H1 (cell line): ENCODE data around the gene NAPG. TPM values are rescaled to one million over a fixed set of nuclear protein-coding genes. Genes with fewer than 3 reads are reported as not detected.

Experiments
- CTCF ChIA-PET: fragments of 300-600 bp; sonication (Branson Sonifier 250); formaldehyde crosslinking; loops from one replicate; lab custom pipeline; 2021; ENCODE audit not compliant: partially characterized antibody; lab: Charles Lee
- POLR2A ChIA-PET: fragments of 300-600 bp; sonication (Branson Sonifier 250); formaldehyde crosslinking; loops from one replicate; lab custom pipeline; 2021; ENCODE audit warnings: inconsistent platforms; ENCODE audit not compliant: partially characterized antibody; lab: Charles Lee
- DNase-seq, 2 experiments: peaks; one replicate each; pipeline versions ENCODE4 v3.0.0 to v3.0.0-alpha.2; 2010 to 2022; ENCODE audit warnings: low spot score in 2 of 2, low read depth in 1 of 2, mixed read lengths in 1 of 2
- FAIRE-seq: peaks from 2 replicates; lab custom pipeline; 2011; peaks lifted over from hg19 to GRCh38; lab: Jason Lieb, UNC
- H2AFZ ChIP-seq: 2 replicates; pipeline ENCODE4 v1.8.1; 2012; ENCODE audit warnings: low read length, inconsistent platforms
- H2AK5ac ChIP-seq: 2 replicates; pipeline ENCODE4 v1.6.1; 2013; ENCODE audit warnings: low read depth, low read length
- H2BK120ac ChIP-seq: replicated peaks from 2 replicates; pipeline ENCODE3; 2013; ENCODE audit warnings: low read depth, low read length, inconsistent platforms
- H2BK12ac ChIP-seq: 2 replicates; pipeline ENCODE4 v1.6.1; 2013; ENCODE audit warnings: low read depth, low read length
- H2BK15ac ChIP-seq: 2 replicates; pipeline ENCODE4 v1.6.1; 2013; ENCODE audit warnings: low read length
- H2BK20ac ChIP-seq: 2 replicates; pipeline ENCODE4 v1.6.1; 2013; ENCODE audit warnings: low read length
- H2BK5ac ChIP-seq: 2 replicates; pipeline ENCODE4 v1.6.1; 2013; ENCODE audit warnings: low read depth, low read length
- H3K14ac ChIP-seq: 2 replicates; pipeline ENCODE4 v1.6.1; 2013; ENCODE audit warnings: inconsistent platforms; ENCODE audit not compliant: insufficient read length
- H3K18ac ChIP-seq: 2 replicates; pipeline ENCODE4 v1.6.1; 2013; ENCODE audit warnings: low read length; ENCODE audit errors: extremely low read depth
- H3K23ac ChIP-seq: 2 replicates; pipeline ENCODE4 v1.6.1; 2013; ENCODE audit warnings: inconsistent platforms; ENCODE audit not compliant: insufficient read length
- H3K23me2 ChIP-seq: 2 replicates; pipeline ENCODE4 v1.6.1; 2013; ENCODE audit warnings: low read depth, low read length
- H3K27ac ChIP-seq: 2 replicates; pipeline ENCODE4 v1.6.1; 2011; ENCODE audit warnings: low read depth, low read length, inconsistent platforms
- H3K27me3 ChIP-seq, 4 experiments: replicated peaks in 1 of 4; 1 replicate in 1 of 4; 2 replicates in 3 of 4; pipeline versions ENCODE4 v1.6.1 to v1.8.1; 2011 to 2013; ENCODE audit warnings: low read length in 3 of 4, mild to moderate bottlenecking in 3 of 4, inconsistent platforms in 2 of 4, mixed read lengths in 2 of 4, moderate library complexity in 1 of 4; ENCODE audit not compliant: control insufficient read depth in 3 of 4, insufficient read depth in 3 of 4; ENCODE audit errors: extremely low read depth in 1 of 4
- H3K36me3 ChIP-seq, 4 experiments: 2 replicates each; pipeline versions ENCODE4 v1.6.1 to v1.8.1; 2011 to 2013; ENCODE audit warnings: mild to moderate bottlenecking in 4 of 4, low read length in 3 of 4, moderate library complexity in 2 of 4, control low read depth in 1 of 4, inconsistent platforms in 1 of 4; ENCODE audit not compliant: insufficient read depth in 4 of 4, control insufficient read depth in 2 of 4
- H3K4ac ChIP-seq: replicated peaks from 2 replicates; pipeline ENCODE3; 2013; ENCODE audit warnings: low read length, low read depth, mixed read lengths, inconsistent platforms; ENCODE audit not compliant: insufficient read length
- H3K4me1 ChIP-seq, 4 experiments: replicated peaks in 1 of 4; 1 replicate in 1 of 4; 2 replicates in 3 of 4; pipeline versions ENCODE4 v1.6.1 to v1.8.1; 2011 to 2013; ENCODE audit warnings: low read length in 3 of 4, inconsistent platforms in 2 of 4, mixed read lengths in 1 of 4; ENCODE audit not compliant: insufficient read depth in 4 of 4, control insufficient read depth in 3 of 4
- H3K4me2 ChIP-seq, 2 experiments: 2 replicates each; pipeline versions ENCODE4 v1.6.1 to v1.8.1; 2011 to 2013; ENCODE audit warnings: low read depth in 2 of 2, low read length in 2 of 2, control low read depth in 1 of 2, inconsistent platforms in 1 of 2, mild to moderate bottlenecking in 1 of 2; ENCODE audit not compliant: insufficient read depth in 1 of 2
- H3K4me3 ChIP-seq, 4 experiments: fragments of 200-600, 300-600 bp in 1 of 4; sonication (generic), shearing (Covaris generic), sonication (Bioruptor Twin) in 1 of 4; 2 replicates each; pipeline versions ENCODE4 v1.5.1 to v1.8.1; 2011 to 2016; ENCODE audit warnings: low read length in 4 of 4, low read depth in 3 of 4, control low read depth in 2 of 4, inconsistent platforms in 2 of 4, mild to moderate bottlenecking in 2 of 4, mixed read lengths in 1 of 4, moderate library complexity in 1 of 4; ENCODE audit not compliant: insufficient read depth in 2 of 4; ENCODE audit errors: extremely low read depth in 1 of 4
- H3K56ac ChIP-seq: replicated peaks from 2 replicates; pipeline ENCODE3; 2013; ENCODE audit warnings: low read depth, mild to moderate bottlenecking, mixed read lengths, low read length, inconsistent platforms; ENCODE audit not compliant: insufficient read length
- H3K79me1 ChIP-seq: 2 replicates; pipeline ENCODE4 v1.6.1; 2013; ENCODE audit warnings: low read depth, low read length, control low read depth
- H3K79me2 ChIP-seq, 2 experiments: 2 replicates each; pipeline versions ENCODE4 v1.6.1 to v1.8.1; 2012 to 2013; ENCODE audit warnings: low read length in 2 of 2, mild to moderate bottlenecking in 2 of 2, inconsistent platforms in 1 of 2; ENCODE audit not compliant: insufficient read depth in 2 of 2, control insufficient read depth in 1 of 2
- H3K9ac ChIP-seq, 4 experiments: replicated peaks in 1 of 4; 1 replicate in 1 of 4; 2 replicates in 3 of 4; pipeline versions ENCODE4 v1.6.1 to v1.8.1; 2011 to 2013; ENCODE audit warnings: low read depth in 3 of 4, low read length in 3 of 4, control low read depth in 2 of 4, mild to moderate bottlenecking in 2 of 4, moderate library complexity in 2 of 4, inconsistent platforms in 1 of 4; ENCODE audit errors: extremely low read depth in 1 of 4
- H3K9me3 ChIP-seq, 2 experiments: 2 replicates each; pipeline versions ENCODE4 v1.6.1 to v1.8.1; 2012 to 2013; ENCODE audit warnings: mild to moderate bottlenecking in 2 of 2, moderate library complexity in 2 of 2, control low read depth in 1 of 2, inconsistent platforms in 1 of 2, low read depth in 1 of 2, low read length in 1 of 2, mixed read lengths in 1 of 2; ENCODE audit not compliant: insufficient read depth in 2 of 2
- H4K20me1 ChIP-seq, 2 experiments: replicated peaks in 1 of 2; 2 replicates each; pipeline versions ENCODE3 to v1.8.1; 2011 to 2013; ENCODE audit warnings: inconsistent platforms in 2 of 2, low read length in 2 of 2, mild to moderate bottlenecking in 1 of 2; ENCODE audit not compliant: insufficient read depth in 2 of 2, control insufficient read depth in 1 of 2
- H4K5ac ChIP-seq: 2 replicates; pipeline ENCODE4 v1.6.1; 2013; ENCODE audit warnings: low read length, low read depth, mixed read lengths, inconsistent platforms; ENCODE audit not compliant: insufficient read length
- H4K8ac ChIP-seq: 2 replicates; pipeline ENCODE4 v1.8.0; 2013; ENCODE audit warnings: mild to moderate bottlenecking, moderate library complexity, low read length, inconsistent platforms; ENCODE audit not compliant: insufficient read depth; ENCODE audit errors: extremely low read depth
- H4K91ac ChIP-seq: replicated peaks from 2 replicates; pipeline ENCODE3; 2013; ENCODE audit warnings: low read length, mixed read lengths, inconsistent platforms; ENCODE audit not compliant: insufficient read length
- ASH2L ChIP-seq: fragments of 200-600, 300-600 bp; sonication (generic); IDR thresholded peaks from one replicate; pipeline ENCODE4 v1.7.1; 2017; ENCODE audit warnings: low read length
- ATF3 ChIP-seq: IDR thresholded peaks from 2 replicates; pipeline ENCODE4 v1.6.1; 2011; ENCODE audit warnings: low read depth, mild to moderate bottlenecking, low read length; ENCODE audit not compliant: insufficient read depth
- CBX8 ChIP-seq: fragments of 300-800, 300-1000 bp; sonication (generic); IDR thresholded peaks from 2 replicates; pipeline ENCODE4 v1.7.1; 2016; ENCODE audit warnings: low read depth, low read length, borderline replicate concordance
- EZH2 ChIP-seq: fragments of 200-600 bp; sonication (generic); IDR thresholded peaks from 2 replicates; pipeline ENCODE4 v1.7.1; 2012; ENCODE audit warnings: low read depth, mild to moderate bottlenecking, moderate library complexity, low read length, inconsistent platforms; ENCODE audit not compliant: severe bottlenecking
- MAFK ChIP-seq: IDR thresholded peaks from 2 replicates; pipeline ENCODE4 v1.6.1; 2012; ENCODE audit warnings: low read depth, mild to moderate bottlenecking, improper control_type of control experiment, low read length
- NANOG ChIP-seq: IDR thresholded peaks from 2 replicates; pipeline ENCODE4 v1.6.1; 2011; ENCODE audit warnings: low read length, low read depth, mild to moderate bottlenecking, inconsistent platforms; ENCODE audit not compliant: insufficient read depth, poor library complexity, severe bottlenecking
- NRF1 ChIP-seq: IDR thresholded peaks from 2 replicates; pipeline ENCODE4 v1.6.1; 2011; ENCODE audit warnings: mild to moderate bottlenecking, low read depth, low read length, improper control_type of control experiment
- RBBP5 ChIP-seq: IDR thresholded peaks from 2 replicates; pipeline ENCODE4 v1.7.1; 2012; ENCODE audit warnings: low read depth, mild to moderate bottlenecking, inconsistent platforms, low read length, moderate library complexity, borderline replicate concordance
- SIX5 ChIP-seq: IDR thresholded peaks from 2 replicates; pipeline ENCODE4 v1.6.1; 2011; ENCODE audit warnings: mild to moderate bottlenecking, low read depth, low read length
- SRF ChIP-seq: IDR thresholded peaks from 2 replicates; pipeline ENCODE4 v1.6.1; 2011; ENCODE audit warnings: mild to moderate bottlenecking, low read depth, low read length, moderate library complexity
- SUZ12 ChIP-seq: fragments of 200-600 bp; sonication (generic); IDR thresholded peaks from 2 replicates; pipeline ENCODE4 v1.6.1; 2012; ENCODE audit warnings: mild to moderate bottlenecking, inconsistent platforms, low read length, moderate library complexity, mixed read lengths
- TAF7 ChIP-seq: optimal IDR thresholded peaks from 2 replicates; pipeline ENCODE3; 2011; ENCODE audit warnings: low read depth, mild to moderate bottlenecking, inconsistent platforms, low read length, moderate library complexity, borderline replicate concordance
- TBP ChIP-seq: IDR thresholded peaks from 2 replicates; pipeline ENCODE4 v1.6.1; 2011; ENCODE audit warnings: low read depth, low read length, improper control_type of control experiment
- ZNF274 ChIP-seq: IDR thresholded peaks from 2 replicates; pipeline ENCODE4 v1.7.0; 2012; ENCODE audit warnings: low read length, borderline replicate concordance; ENCODE audit errors: extremely low read depth
- WGBS, 2 experiments: shearing (Covaris generic) in 1 of 2; methylation state at CpG; one replicate each; pipeline versions ENCODE4 v1.1.6 to v1.1.7; 2013 to 2015; ENCODE audit warnings: low lambda C conversion rate in 2 of 2, mixed read lengths in 2 of 2, inconsistent platforms in 1 of 2, low coverage in 1 of 2, missing lambda C conversion rate in 1 of 2; ENCODE audit not compliant: insufficient replicate concordance in 2 of 2, insufficient coverage in 1 of 2, insufficient read length in 1 of 2; ENCODE audit errors: extremely low coverage in 1 of 2, missing lambda C conversion rate in 1 of 2; 5-methylcytosine and 5-hydroxymethylcytosine counted together
- polyA plus RNA-seq, 7 experiments: library from polyadenylated mRNA; depleted of rRNA in 3 of 7; stranded (reverse) in 5 of 7; unstranded in 2 of 7; fragments of >200 nt in 5 of 7; fragments of 200-250 nt in 2 of 7; gene quantifications; 1 replicate in 5 of 7; 2 replicates in 1 of 7; 4 replicates in 1 of 7; pipeline versions ENCODE4 v1.2.1 to v1.2.3, GENCODE V29; 2011 to 2013; ENCODE audit warnings: missing spikeins in 2 of 7, mixed read lengths in 2 of 7
- total RNA-seq: library from RNA; stranded (reverse); fragmentation: NEBNext Ultra II Directional; extraction: Animal tissue kit (Norgen Biotek cat#: 25700); gene quantifications from 2 replicates; pipeline ENCODE4 v1.2.1, GENCODE V29; 2021

NAPG gene
- total and polyA plus RNA-seq, 2 of the 8 experiments (the other 6 are each of a cell fraction or from before 2014, with no cell fraction given), result 8.0 to 23.5 TPM

- FAIRE-seq (no peak), DNase-seq (no peak)
- no peaks in the 10 kb centered on the region for H3K27me3 ChIP-seq
- H3K79me1 ChIP-seq, result no peaks in the 10 kb centered on the region
- H2AFZ ChIP-seq, result no peak overlapping the region
- no peak overlapping the region for H3K23ac ChIP-seq
- no peaks in the 10 kb centered on the region for H3K4me1 ChIP-seq
- H3K4ac ChIP-seq, result no peak overlapping the region
- H3K9ac ChIP-seq, result no peak overlapping the region
- no peak overlapping the region for H3K14ac ChIP-seq
- POLR2A ChIA-PET, result no interaction called here
- no peak overlapping the region for H3K4me2 ChIP-seq
- H2BK5ac ChIP-seq, result no peak overlapping the region
- no peak overlapping the region for H2BK20ac ChIP-seq
- H3K4me3 ChIP-seq, result no peak overlapping the region
- no peak overlapping the region for H2BK120ac ChIP-seq
- no peak overlapping the region for H2AK5ac ChIP-seq
- no peak overlapping the region for H4K5ac ChIP-seq
- H2BK12ac ChIP-seq, result no peak overlapping the region
- 64% methylated on average over 2 of the region's 2 CpGs; no CpG with 5 or more reads in 1 of the 2 experiments for WGBS, 2 experiments
- H3K79me2 ChIP-seq, result no peaks in the 10 kb centered on the region
- H4K20me1 ChIP-seq, result no peaks in the 10 kb centered on the region
- CTCF ChIA-PET, result interaction anchor here (0.6 to 1.4 kb wide), 3 partner anchors 49 to 853 kb away, joined by 3 read pairs; no protein-coding TSS in a partner anchor
- no peak overlapping the region for H3K56ac ChIP-seq
- H3K27ac ChIP-seq, result no peak overlapping the region
- no peak overlapping the region for H4K8ac ChIP-seq
- no peak overlapping the region for H2BK15ac ChIP-seq
- no peak overlapping the region for H3K18ac ChIP-seq
- peaks cover 2 to 3% of the 10 kb centered on the region in 2 experiments for H3K9me3 ChIP-seq
- H3K23me2 ChIP-seq, result no peaks in the 10 kb centered on the region
- no peaks in the 10 kb centered on the region for H3K36me3 ChIP-seq
- H4K91ac ChIP-seq, result no peak overlapping the region
- TF ChIP-seq MAFK (no peak), ASH2L (no peak), ZNF274 (no peak), TBP (no peak), TAF7 (no peak), ATF3 (no peak), SRF (no peak), RBBP5 (no peak), SIX5 (no peak), SUZ12 (no peak), CBX8 (no peak), NRF1 (no peak), EZH2 (no peak), NANOG (no peak)
These were observed 25.8 kb upstream of the NAPG start for GRCh38 chr18:10500038-10500437.
